MG63 (cell line): ENCODE results near the gene PPARA. TPM values are rescaled to one million over a fixed set of nuclear protein-coding genes. Genes with fewer than 3 reads are reported as not detected.

Experiments used
- DNase-seq: peaks from one replicate; pipeline ENCODE4 v3.0.0-alpha.2; 2020
- H3K27me3 ChIP-seq: fragments of 250-450 bp; sonication (Bioruptor Pico); 2 replicates; pipeline ENCODE4 v1.5.1; 2020; ENCODE audit warnings: mild to moderate bottlenecking, moderate library complexity
- H3K36me3 ChIP-seq: fragments of 250-450 bp; sonication (Bioruptor Pico); 2 replicates; pipeline ENCODE4 v1.5.1; 2020; ENCODE audit warnings: mild to moderate bottlenecking, moderate library complexity
- H3K4me3 ChIP-seq: fragments of 250-450 bp; sonication (Bioruptor Pico); 2 replicates; pipeline ENCODE4 v1.5.1; 2020; ENCODE audit warnings: mild to moderate bottlenecking, moderate library complexity
- H3K9me3 ChIP-seq: fragments of 250-450 bp; sonication (Bioruptor Pico); 2 replicates; pipeline ENCODE4 v1.5.1; 2020; ENCODE audit warnings: mild to moderate bottlenecking, moderate library complexity
- total RNA-seq: library from RNA; depleted of rRNA; stranded (reverse); fragments of >200 nt; shearing (Covaris generic); gene quantifications from 2 replicates; pipeline ENCODE4 v1.2.3, GENCODE V29; 2014; ENCODE audit warnings: low replicate concordance

PPARA gene
- total RNA-seq, 1 experiment from 2014 or later, result 1.9 TPM

DNA sequence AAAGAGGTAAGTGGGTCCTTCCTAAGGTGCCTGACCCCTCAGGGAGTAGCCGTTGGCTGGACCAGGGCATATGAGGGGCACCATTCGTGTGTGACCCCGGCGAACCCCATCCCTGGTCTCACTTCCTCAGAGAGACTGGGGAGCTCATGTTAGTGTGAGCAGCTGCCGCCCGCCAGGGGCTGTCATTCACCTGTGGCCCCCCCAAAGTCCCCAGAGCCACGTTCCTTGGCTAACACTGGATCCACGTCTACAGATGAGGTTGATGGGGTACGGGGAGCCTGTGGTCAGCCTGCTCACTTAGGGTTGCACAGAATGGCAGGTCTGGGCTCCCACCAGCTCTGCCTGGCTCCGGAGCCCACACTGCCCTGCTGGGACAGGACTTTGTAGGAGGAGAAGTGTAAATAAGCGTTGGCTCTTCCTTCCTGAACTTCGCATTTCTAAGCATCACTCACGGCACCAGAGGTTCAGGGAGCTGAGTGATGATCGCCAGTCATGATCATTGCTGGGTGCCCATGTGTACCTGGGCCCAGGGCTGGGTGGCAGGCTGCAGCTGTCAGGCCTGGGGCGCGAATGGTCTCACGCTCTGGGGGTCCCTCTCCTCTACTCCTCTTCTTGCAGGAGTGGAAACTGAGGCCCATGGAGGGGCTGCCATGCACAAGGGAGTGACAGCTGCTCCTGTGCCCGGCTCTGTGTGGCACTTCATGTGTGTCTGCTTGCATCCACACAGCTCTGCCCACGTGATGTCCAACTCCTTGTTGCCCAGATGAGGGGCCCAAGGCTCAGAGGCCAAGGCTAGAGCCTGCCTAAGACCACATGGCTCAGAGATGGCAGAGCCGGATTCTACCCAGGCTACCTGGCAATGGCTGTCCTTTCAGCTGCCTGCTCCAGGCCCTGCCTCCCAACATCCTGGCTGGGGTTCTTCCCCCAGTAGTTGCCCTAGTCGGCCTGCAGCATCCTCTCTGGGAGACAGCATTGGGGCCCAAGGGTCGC, 128.6 kb downstream of the PPARA start:
- Histone ChIP-seq H3K4me3 (no peak overlapping the region), H3K27me3 (no peaks in the 10 kb centered on the region), H3K36me3 (peaks cover 37% of the 10 kb centered on the region), H3K9me3 (no peaks in the 10 kb centered on the region)
- no peak for DNase-seq

- peaks cover 37% of the 10 kb centered on the region for H3K36me3 ChIP-seq
- no peak overlapping the region for H3K4me3 ChIP-seq
- H3K27me3 ChIP-seq, result no peaks in the 10 kb centered on the region
- no peaks in the 10 kb centered on the region for H3K9me3 ChIP-seq
- DNase-seq, result no peak
Measured at GRCh38 chr22:46280063-46280817, 129.9 kb downstream of the PPARA start.

- H3K4me3 ChIP-seq, result no peak overlapping the region
- H3K27me3 ChIP-seq, result no peaks in the 10 kb centered on the region
- peaks cover 32% of the 10 kb centered on the region for H3K36me3 ChIP-seq
- H3K9me3 ChIP-seq, result no peaks in the 10 kb centered on the region
- DNase-seq, result no peak
Measured at GRCh38 chr22:46280999-46281623, 130.8 kb downstream of the PPARA start.

GRCh38 chr22:46281866-46282678, 131.7 kb downstream of the PPARA start:
- Histone ChIP-seq H3K36me3 (peaks cover 26% of the 10 kb centered on the region), H3K27me3 (no peaks in the 10 kb centered on the region), H3K9me3 (no peaks in the 10 kb centered on the region), H3K4me3 (no peak overlapping the region)
- no peak for DNase-seq

DNA sequence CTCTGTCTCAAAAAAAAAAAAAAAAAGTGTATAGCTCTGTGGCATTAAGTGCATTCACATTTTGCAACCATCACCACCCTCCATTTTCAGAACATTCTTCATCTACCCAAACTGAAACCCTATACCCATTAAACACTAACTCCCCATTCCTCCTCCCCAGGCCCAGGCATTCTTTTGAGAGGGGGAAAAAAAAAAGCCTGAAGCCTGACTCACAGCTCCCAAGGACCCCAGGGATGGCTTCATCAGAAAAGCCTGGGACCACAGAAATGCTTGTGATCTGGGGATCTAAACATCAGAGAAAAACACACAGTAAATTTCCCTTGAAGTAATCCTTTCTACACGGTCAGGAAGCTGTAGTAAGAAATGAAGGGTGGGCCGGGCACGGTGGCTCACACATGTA, 135.7 kb downstream of the PPARA start:
- Histone ChIP-seq H3K4me3 (no peak overlapping the region), H3K36me3 (peaks cover 14% of the 10 kb centered on the region), H3K9me3 (no peaks in the 10 kb centered on the region), H3K27me3 (no peaks in the 10 kb centered on the region)
- DNase-seq, result no peak

DNA sequence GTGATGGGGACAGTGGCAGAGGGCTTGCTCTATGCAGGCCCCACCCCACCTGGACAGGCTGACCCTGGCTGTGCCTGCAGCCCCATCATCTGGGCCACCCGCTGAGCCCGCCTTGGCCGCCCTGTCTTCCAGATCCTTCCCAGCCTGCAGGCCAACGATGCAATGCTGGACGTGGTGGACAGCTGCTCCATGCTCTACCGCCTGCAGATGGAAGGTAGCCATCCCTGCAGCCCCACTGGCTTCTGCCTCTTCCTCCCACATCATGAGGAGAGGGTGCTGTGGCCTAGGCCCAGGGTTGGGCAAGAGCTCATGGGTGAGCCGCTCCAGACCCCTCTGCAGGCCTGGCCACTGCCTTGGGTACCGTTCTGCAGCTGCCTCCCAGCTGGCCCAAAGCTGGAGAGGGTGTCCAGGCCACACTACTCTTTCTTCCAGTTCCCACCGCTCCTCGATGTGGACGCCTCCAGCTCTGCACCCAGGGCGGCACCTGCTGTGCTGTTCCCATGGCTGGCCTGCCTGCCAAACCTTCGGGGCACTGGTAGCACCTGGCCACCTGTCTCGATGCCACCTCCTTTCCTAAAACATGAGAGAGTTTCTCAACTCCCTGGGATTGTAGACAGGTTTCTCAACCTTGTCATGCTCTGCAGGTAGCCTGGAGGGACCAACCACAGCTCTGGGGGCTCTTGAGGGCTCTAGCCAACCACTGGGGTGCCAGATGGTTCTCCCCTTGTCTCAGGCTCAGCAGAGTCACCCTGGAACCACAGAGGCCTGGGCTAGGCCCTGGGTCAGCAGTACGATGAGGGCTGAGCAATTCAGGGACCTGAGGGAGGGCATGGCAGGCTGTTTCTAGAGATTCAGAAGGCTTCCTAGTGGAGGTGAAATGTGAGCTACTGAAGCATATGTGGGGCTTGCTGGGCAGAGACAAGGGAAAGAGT, 136.9 kb downstream of the PPARA start:
- Histone ChIP-seq H3K9me3 (no peaks in the 10 kb centered on the region), H3K4me3 (no peak overlapping the region), H3K27me3 (no peaks in the 10 kb centered on the region), H3K36me3 (peaks cover 14% of the 10 kb centered on the region)
- no peak for DNase-seq

- DNase-seq, result no peak
- Histone ChIP-seq H3K36me3 (peaks cover 14% of the 10 kb centered on the region), H3K9me3 (no peaks in the 10 kb centered on the region), H3K27me3 (no peaks in the 10 kb centered on the region), H3K4me3 (no peak overlapping the region)
Measured at GRCh38 chr22:46287873-46288751, 137.8 kb downstream of the PPARA start.

DNA sequence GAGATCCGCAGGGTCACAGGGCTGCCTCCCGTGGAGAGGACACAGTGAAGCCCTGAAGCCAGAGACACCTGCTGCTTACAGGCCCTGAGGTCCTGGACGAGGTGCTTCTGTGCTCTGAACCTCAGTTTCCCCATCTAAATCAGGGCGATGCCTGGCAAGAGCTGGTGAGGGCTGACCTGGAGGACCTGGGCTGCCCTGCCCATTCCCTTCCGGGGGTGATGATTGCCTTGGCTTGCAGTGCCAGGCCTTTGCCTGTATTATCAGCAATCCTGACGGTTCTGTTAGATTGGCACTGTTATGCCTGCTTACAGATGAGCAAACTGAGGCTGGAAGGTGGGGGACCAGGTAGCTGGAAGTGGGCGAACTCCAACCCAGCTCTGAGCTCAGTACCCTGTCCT, 138.5 kb downstream of the PPARA start:
- Histone ChIP-seq H3K27me3 (no peaks in the 10 kb centered on the region), H3K36me3 (peaks cover 14% of the 10 kb centered on the region), H3K4me3 (no peak overlapping the region), H3K9me3 (no peaks in the 10 kb centered on the region)
- no peak for DNase-seq

GRCh38 chr22:46289244-46289891, 139.0 kb downstream of the PPARA start:
- no peak for DNase-seq
- no peaks in the 10 kb centered on the region for H3K9me3 ChIP-seq
- peaks cover 10% of the 10 kb centered on the region for H3K36me3 ChIP-seq
- no peaks in the 10 kb centered on the region for H3K27me3 ChIP-seq
- H3K4me3 ChIP-seq, result no peak overlapping the region

DNA sequence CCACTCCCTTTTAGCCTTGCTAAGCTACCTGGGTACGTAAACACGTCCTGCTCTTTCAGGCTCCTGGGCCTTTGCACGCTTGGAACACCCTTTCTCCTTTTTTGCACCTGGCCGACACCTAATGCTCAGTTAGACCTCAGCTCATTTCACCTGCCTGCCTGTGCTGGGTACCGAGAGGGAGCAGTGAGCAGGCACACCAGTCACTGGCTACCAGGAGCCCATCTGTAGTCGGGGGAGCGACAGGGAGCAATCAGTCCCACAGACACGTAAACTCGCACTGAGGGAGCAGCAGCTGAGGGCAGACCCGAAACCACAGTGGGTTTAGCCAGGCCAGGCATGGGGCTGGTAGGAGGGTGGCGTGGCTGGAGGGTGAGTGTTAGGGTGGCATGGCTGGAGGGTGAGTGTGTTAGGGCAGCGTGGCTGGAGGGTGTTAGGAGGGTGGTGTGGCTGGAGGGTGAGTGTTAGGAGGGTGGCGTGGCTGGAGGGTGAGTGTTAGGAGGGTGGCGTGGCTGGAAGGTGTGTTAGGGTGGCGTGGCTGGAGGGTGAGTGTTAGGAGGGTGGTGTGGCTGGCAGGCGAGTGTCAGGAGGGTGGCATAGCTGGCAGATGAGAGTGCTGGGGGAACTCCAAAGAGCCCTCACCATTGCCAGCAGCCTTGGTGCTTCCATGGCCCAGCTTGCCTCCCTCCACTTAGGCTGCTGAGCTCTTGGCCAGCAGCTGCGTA, 140.0 kb downstream of the PPARA start:
- DNase-seq, result no peak
- no peak overlapping the region for H3K4me3 ChIP-seq
- peaks cover 5% of the 10 kb centered on the region for H3K36me3 ChIP-seq

GRCh38 chr22:46290843-46291785, 140.8 kb downstream of the PPARA start:
- no peaks in the 10 kb centered on the region for H3K9me3 ChIP-seq
- H3K27me3 ChIP-seq, result no peaks in the 10 kb centered on the region
- no peak for DNase-seq
- no peak overlapping the region for H3K4me3 ChIP-seq
- H3K36me3 ChIP-seq, result peaks cover 2% of the 10 kb centered on the region; the same call in 1 of the 2 replicates

More for the DNA sequence above, 140.0 kb downstream of the PPARA start:
- H3K27me3 ChIP-seq, result no peaks in the 10 kb centered on the region
- H3K9me3 ChIP-seq, result no peaks in the 10 kb centered on the region

- no peak for DNase-seq
- no peak overlapping the region for H3K4me3 ChIP-seq
- H3K36me3 ChIP-seq, result peaks cover 2% of the 10 kb centered on the region; the same call in 1 of the 2 replicates
- H3K9me3 ChIP-seq, result no peaks in the 10 kb centered on the region
- H3K27me3 ChIP-seq, result no peaks in the 10 kb centered on the region
Measured at GRCh38 chr22:46292173-46292572, 141.8 kb downstream of the PPARA start.

DNA sequence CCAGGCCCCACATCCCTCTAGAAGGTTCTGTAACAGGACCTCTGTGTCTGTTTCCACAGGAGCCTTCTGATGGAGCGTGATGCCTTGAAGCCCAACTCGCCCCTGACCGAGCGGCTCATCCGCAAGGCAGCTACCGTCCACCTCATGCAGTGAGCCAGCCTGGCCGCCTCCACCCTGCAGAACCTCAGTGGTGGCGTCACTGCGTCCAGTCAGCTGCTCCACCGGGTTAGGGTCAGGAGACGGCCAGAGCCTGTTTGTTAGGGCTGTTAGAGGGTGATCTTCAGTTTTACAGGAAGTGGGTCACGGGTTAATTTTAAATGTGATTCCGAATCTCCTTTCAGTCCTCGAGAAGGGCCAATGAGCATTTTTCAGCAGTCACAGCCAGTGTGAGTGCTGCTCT, 142.4 kb downstream of the PPARA start:
- Histone ChIP-seq H3K27me3 (no peaks in the 10 kb centered on the region), H3K9me3 (no peaks in the 10 kb centered on the region), H3K36me3 (peaks cover 8% of the 10 kb centered on the region; the same call in 1 of the 2 replicates), H3K4me3 (no peak overlapping the region)
- DNase-seq, result no peak
